Tibial artery (tissue), 4 donors: ENCODE results near the gene GLRX3.

ENCODE experiments used
- DNase-seq, 2 donors: peaks; one replicate each; pipeline ENCODE4 v3.0.0-alpha.2; 2019
- H3K27ac ChIP-seq, 2 donors: fragments of 200-600 bp; sonication (generic) in 1 of 2; 1 replicate in 1 of 2; 2 replicates in 1 of 2; pipeline ENCODE4 v1.5.1; 2018 to 2019; ENCODE audit warnings: mild to moderate bottlenecking in 1 of 2
- H3K27me3 ChIP-seq, 2 donors: fragments of 200-600 bp; sonication (generic) in 1 of 2; one replicate each; pipeline versions ENCODE4 v1.5.1 to v1.6.0; 2016 to 2019
- H3K36me3 ChIP-seq, 3 donors: fragments of 200-600 bp; sonication (generic) in 2 of 3; one replicate each; pipeline ENCODE4 v1.5.1; 2016 to 2019; ENCODE audit warnings: mild to moderate bottlenecking in 2 of 3
- H3K4me1 ChIP-seq, 4 donors: fragments of 200-600 bp; sonication (generic) in 2 of 4; 1 replicate in 3 of 4; 2 replicates in 1 of 4; pipeline ENCODE4 v1.5.1; 2016 to 2019
- H3K4me3 ChIP-seq, 2 donors: fragments of 200-600 bp; sonication (generic) in 1 of 2; 1 replicate in 1 of 2; 2 replicates in 1 of 2; pipeline ENCODE4 v1.5.1; 2018 to 2019; ENCODE audit warnings: mild to moderate bottlenecking in 2 of 2
- H3K9me3 ChIP-seq, 3 donors: fragments of 200-600 bp; sonication (generic) in 1 of 3; one replicate each; pipeline ENCODE4 v1.5.1; 2016 to 2019
- CTCF ChIP-seq, 2 experiments: fragments of 200-600 bp in 1 of 2; fragments of 450-650 bp in 1 of 2; IDR thresholded peaks; one replicate each; pipeline ENCODE4 v1.5.1; 2017 to 2019; ENCODE audit warnings: antibody characterized with exemption in 2 of 2, mild to moderate bottlenecking in 1 of 2, moderate library complexity in 1 of 2
- intact Hi-C: fragments of 100-400 bp; cut with DNase I; formaldehyde crosslinking; loops from one replicate; pipeline ENCODE4 v1.15.0; 2023; ENCODE audit warnings: low total_unique reads

The GLRX3 gene

DNA sequence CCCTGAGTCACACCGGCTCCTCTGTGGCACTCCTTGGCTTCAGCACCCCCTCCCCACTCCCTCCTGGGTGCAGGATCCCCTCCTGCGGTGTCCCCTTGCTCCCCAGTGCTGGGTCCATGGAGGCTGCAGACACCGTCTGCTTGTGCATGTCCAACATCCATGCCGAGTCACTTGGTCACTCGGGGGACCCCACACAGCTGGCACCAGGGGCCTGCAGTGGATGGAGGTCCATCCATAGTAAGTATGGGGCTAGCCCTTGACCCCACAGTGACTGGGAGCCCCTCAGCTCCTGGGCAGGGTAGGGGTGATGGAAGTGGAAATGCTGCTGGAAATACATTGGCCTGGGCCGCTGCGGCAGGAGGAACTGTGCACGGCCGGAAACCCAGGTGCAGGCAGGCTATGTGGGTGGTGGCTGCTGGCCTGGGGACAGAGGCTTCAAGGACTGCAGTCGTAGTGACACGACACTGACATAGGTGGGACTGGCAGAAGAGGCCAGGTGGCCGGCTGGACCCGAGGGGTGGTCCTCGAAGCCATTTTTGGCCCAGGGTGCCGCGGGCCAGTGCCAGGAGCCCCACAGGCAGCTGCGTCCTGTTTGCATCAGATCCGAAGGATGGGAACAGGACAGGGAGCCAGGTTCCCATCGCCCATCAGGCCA, 58.9 kb downstream of the GLRX3 start:
- H3K4me3 ChIP-seq: no peak overlapping the region
- no peaks in the 10 kb centered on the region for H3K36me3 ChIP-seq
- no peak overlapping the region for H3K27ac ChIP-seq
- intact Hi-C loops: no loop called here
- DNase-seq: no peak
- no peaks in the 10 kb centered on the region for H3K9me3 ChIP-seq
- H3K27me3 ChIP-seq: peaks cover 0 to 16% of the 10 kb centered on the region in 2 donors
- peaks cover 0 to 8% (median 8%) of the 10 kb centered on the region in 4 donors for H3K4me1 ChIP-seq
- no peak for TF ChIP-seq CTCF (IDR thresholded peaks at IDR 0.05)

DNA sequence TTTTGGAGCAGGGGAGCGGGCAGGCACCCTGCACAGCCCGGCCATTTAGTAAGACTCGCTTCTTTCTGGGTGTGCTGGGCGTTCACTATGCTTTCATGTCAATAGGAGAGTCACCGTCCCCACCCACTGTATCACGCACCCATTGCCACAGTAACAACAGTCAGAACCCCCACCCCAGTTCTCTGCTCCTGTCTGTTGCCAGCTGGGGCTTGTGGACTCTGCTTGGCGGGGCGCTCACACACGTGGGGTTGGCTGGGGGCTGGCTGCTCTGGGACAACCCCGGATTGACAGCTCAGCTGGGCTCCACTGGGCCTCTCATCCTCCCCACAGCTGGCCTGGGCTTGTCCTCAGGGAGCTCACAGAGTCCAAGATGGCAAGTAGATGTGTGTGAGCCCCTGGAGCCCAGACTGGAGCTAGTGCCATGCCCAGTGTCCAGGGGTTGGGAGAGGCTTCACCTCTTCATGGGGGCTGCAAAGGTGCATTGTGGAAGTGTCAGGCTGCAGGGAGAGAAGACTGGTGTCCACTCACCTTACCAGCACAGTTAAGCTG, 59.6 kb downstream of the GLRX3 start:
- TF ChIP-seq CTCF (IDR thresholded peaks at IDR 0.05): no peak
- DNase-seq: no peak
- Histone ChIP-seq H3K27ac (no peak overlapping the region), H3K4me3 (no peak overlapping the region), H3K36me3 (no peaks in the 10 kb centered on the region), H3K9me3 (no peaks in the 10 kb centered on the region), H3K4me1 (peaks cover 0 to 2% (median 1%) of the 10 kb centered on the region in 4 donors), H3K27me3 (peaks cover 0 to 10% of the 10 kb centered on the region in 2 donors)
- intact Hi-C loops: no loop called here

GRCh38 chr10:130196511-130197487, 60.6 kb downstream of the GLRX3 start:
- intact Hi-C loops: no loop called here
- no peak for DNase-seq
- H3K9me3 ChIP-seq: no peaks in the 10 kb centered on the region

DNA sequence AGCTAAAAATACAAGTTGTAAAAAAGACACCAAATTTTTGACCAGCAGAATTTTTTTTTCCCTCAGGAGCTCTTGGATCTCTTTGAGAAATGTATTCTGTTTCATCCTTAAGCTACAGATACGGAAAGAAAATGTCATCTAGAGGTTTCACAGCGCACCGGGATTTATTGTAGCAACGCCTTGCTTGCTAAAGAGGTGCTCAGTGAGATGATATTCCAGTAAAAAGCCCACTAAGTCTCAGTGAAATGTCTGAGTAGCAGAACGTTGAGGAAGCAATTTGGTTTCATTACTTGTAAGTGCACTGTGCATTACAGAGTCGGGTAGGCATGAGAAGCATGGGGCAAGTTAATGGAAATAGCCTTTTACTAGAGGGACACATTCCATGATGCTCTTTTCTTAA, 62.5 kb downstream of the GLRX3 start:
- DNase-seq: no peak
- no peaks in the 10 kb centered on the region for H3K9me3 ChIP-seq
- H3K27ac ChIP-seq: no peak overlapping the region
- TF ChIP-seq CTCF (IDR thresholded peaks at IDR 0.05): no peak
- H3K4me1 ChIP-seq: no peaks in the 10 kb centered on the region
- intact Hi-C loops: no loop called here
- no peaks in the 10 kb centered on the region for H3K36me3 ChIP-seq
- no peak overlapping the region for H3K4me3 ChIP-seq
- H3K27me3 ChIP-seq: no peaks in the 10 kb centered on the region

More at GRCh38 chr10:130196511-130197487, 60.6 kb downstream of the GLRX3 start:
- Histone ChIP-seq H3K27me3 (peaks cover 0 to 7% of the 10 kb centered on the region in 2 donors), H3K4me1 (no peaks in the 10 kb centered on the region), H3K36me3 (no peaks in the 10 kb centered on the region), H3K4me3 (no peak overlapping the region), H3K27ac (no peak overlapping the region)
- no peak for TF ChIP-seq CTCF (IDR thresholded peaks at IDR 0.05)

DNA sequence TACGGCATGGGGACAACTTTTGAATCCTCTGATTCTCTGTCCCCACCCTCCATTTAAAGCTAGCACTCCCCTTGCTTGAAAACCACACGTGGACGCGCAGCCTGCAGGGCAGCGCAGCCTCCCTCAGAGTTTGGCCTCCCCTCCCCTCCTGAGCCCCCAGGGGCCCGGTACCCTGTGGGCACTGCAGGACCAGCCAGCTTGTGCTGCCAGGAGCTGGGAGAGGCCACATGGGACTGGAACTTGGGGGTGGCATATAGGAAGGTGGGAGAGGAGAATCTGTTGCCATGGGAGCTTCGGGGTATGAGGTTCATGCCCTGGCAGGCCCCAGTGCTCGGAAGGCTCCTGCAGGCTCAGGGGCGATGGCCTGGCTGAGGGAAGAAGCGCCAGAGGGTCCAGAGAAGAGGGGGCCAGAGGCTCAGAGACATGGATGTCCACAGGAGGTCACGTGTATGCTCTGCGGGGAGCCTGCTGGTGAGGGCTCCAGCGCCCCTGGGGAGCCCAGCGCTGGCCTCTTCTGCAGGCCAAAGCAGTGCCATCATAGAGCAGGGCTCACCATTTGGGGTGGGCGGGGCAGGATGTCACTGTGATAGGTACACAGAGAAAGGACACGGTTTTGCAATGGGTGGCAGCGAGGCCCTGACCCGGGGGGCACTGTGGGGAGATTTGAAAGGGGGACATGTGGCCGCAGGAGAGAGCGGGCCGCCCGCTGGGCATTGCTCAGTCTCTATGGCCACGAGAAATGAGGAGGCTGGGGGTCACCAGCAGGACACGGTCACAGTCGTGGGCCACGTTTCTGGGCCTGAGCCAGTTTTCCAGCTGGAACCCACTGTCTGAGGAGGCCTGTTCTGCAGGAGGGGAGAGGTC, 64.2 kb downstream of the GLRX3 start:
- no peaks in the 10 kb centered on the region for H3K4me1 ChIP-seq
- no peaks in the 10 kb centered on the region for H3K9me3 ChIP-seq
- H3K27me3 ChIP-seq: no peaks in the 10 kb centered on the region
- TF ChIP-seq CTCF (IDR thresholded peaks at IDR 0.05): no peak
- H3K27ac ChIP-seq: no peak overlapping the region
- H3K36me3 ChIP-seq: no peaks in the 10 kb centered on the region
- intact Hi-C loops: no loop called here
- no peak overlapping the region for H3K4me3 ChIP-seq
- no peak for DNase-seq
